Progenitor cell of endocrine pancreas (in vitro differentiated cells): ENCODE data around the gene LIN7C. TPM values are rescaled to one million over a fixed set of nuclear protein-coding genes. Genes with fewer than 3 reads are reported as not detected.
"Not testable (repeated sequence)": the region's sequence is repeated elsewhere in the genome, so short reads cannot be mapped to it uniquely, and the experiment has no call there.

Source experiments
- DNase-seq: peaks from one replicate; pipeline ENCODE4 v3.0.0; 2021; ENCODE audit warnings: low spot score; ENCODE audit not compliant: unreplicated experiment
- H3K27ac Mint-ChIP-seq: 2 replicates; pipeline ENCODE4 v1.8.0; 2021; ENCODE audit warnings: mild to moderate bottlenecking, moderate library complexity, mixed read lengths
- H3K27me3 Mint-ChIP-seq: 2 replicates; pipeline ENCODE4 v1.8.0; 2021; ENCODE audit warnings: mixed read lengths
- H3K36me3 Mint-ChIP-seq: 2 replicates; pipeline ENCODE4 v1.8.0; 2022; ENCODE audit warnings: mixed read lengths; ENCODE audit not compliant: insufficient read depth
- H3K4me1 Mint-ChIP-seq: 2 replicates; pipeline ENCODE4 v1.8.0; 2021; ENCODE audit warnings: low read depth, mixed read lengths
- H3K4me3 Mint-ChIP-seq: 2 replicates; pipeline ENCODE4 v1.8.0; 2021; ENCODE audit warnings: low read depth, mild to moderate bottlenecking, moderate library complexity, mixed read lengths
- H3K9me3 Mint-ChIP-seq: 2 replicates; pipeline ENCODE4 v1.8.0; 2021; ENCODE audit warnings: low read depth, mixed read lengths
- CTCF ChIP-seq: fragments of 200-600 bp; sonication (generic); IDR thresholded peaks from one replicate; pipeline ENCODE4 v1.5.0; 2021; ENCODE audit warnings: antibody characterized with exemption, mild to moderate bottlenecking; ENCODE audit not compliant: unreplicated experiment
- microRNA-seq: library from miRNA; unstranded; fragments of <30 nt; microRNA quantifications from one replicate; pipeline ENCODE4 v1.1.0, GENCODE V29; 2020; ENCODE audit warnings: borderline number of aligned reads; ENCODE audit not compliant: unreplicated experiment
- total RNA-seq: library from RNA; stranded (reverse); gene quantifications from 2 replicates; pipeline ENCODE4 v1.2.1, GENCODE V29; 2021

Gene LIN7C
- total RNA-seq, 1 donor from 2014 or later: 38.2 TPM

- Mint-ChIP-seq H3K9me3 (peaks cover 2% of the 10 kb centered on the region), H3K27ac (peak overlapping the region; percentile 31), H3K27me3 (no peaks in the 10 kb centered on the region), H3K36me3 (peaks cover 17% of the 10 kb centered on the region), H3K4me3 (no peak overlapping the region), H3K4me1 (peaks cover 34% of the 10 kb centered on the region)
- no peak for DNase-seq
- TF ChIP-seq CTCF: no peak
Observed at GRCh38 chr11:27451244-27451965, 55.2 kb downstream of the LIN7C start.

- Mint-ChIP-seq H3K4me1 (peaks cover 31% of the 10 kb centered on the region), H3K36me3 (peaks cover 10% of the 10 kb centered on the region)
- not testable (repeated sequence) for DNase-seq, H3K27me3 Mint-ChIP-seq, H3K27ac Mint-ChIP-seq, H3K4me3 Mint-ChIP-seq, H3K9me3 Mint-ChIP-seq
Observed at GRCh38 chr11:27448184-27448540, 58.4 kb downstream of the LIN7C start.

GRCh38 chr11:27447288-27448183, 59.0 kb downstream of the LIN7C start:
- no peak for TF ChIP-seq CTCF
- Mint-ChIP-seq H3K4me1 (peaks cover 34% of the 10 kb centered on the region), H3K27me3 (no peaks in the 10 kb centered on the region), H3K27ac (no peak overlapping the region), H3K9me3 (no peaks in the 10 kb centered on the region), H3K4me3 (no peak overlapping the region), H3K36me3 (peaks cover 10% of the 10 kb centered on the region)
- no peak for DNase-seq

- DNase-seq: no peak
- Mint-ChIP-seq H3K27ac (peak overlapping the region; percentile 65), H3K27me3 (no peaks in the 10 kb centered on the region), H3K4me1 (peaks cover 31% of the 10 kb centered on the region), H3K4me3 (no peak overlapping the region), H3K36me3 (peaks cover 7% of the 10 kb centered on the region), H3K9me3 (no peaks in the 10 kb centered on the region)
- TF ChIP-seq CTCF: no peak
Observed at GRCh38 chr11:27445625-27446024, 60.9 kb downstream of the LIN7C start.

GRCh38 chr11:27444801-27445215, 61.8 kb downstream of the LIN7C start:
- Mint-ChIP-seq H3K4me3 (no peak overlapping the region), H3K4me1 (peaks cover 33% of the 10 kb centered on the region), H3K27ac (peak overlapping the region; percentile 65), H3K27me3 (no peaks in the 10 kb centered on the region), H3K36me3 (peaks cover 5% of the 10 kb centered on the region), H3K9me3 (no peaks in the 10 kb centered on the region)
- TF ChIP-seq CTCF: no peak
- no peak for DNase-seq

Small RNAs within 50 kb of the gene (microRNA-seq; reads per million reads assigned to microRNA genes)
- gene MIR8087: not detected

Other genes with a start within 250 kb of the LIN7C start
- 25.9 and 32.2 TPM in 2 replicates for gene CCDC34, start 143.6 kb downstream of the LIN7C start, total RNA-seq
- gene LGR4, start 34.0 kb downstream of the LIN7C start, total RNA-seq: 138 and 154 TPM in 2 replicates
- gene BDNF, start 193.7 kb upstream of the LIN7C start, total RNA-seq: 2.7 and 3.5 TPM in 2 replicates